NCI-H460 (cell line): ENCODE results near the gene AFG3L2. TPM values are rescaled to one million over a fixed set of nuclear protein-coding genes. Genes with fewer than 3 reads are reported as not detected.

Source experiments
- DNase-seq: peaks from one replicate; pipeline ENCODE4 v3.0.0-alpha.2; 2016; ENCODE audit warnings: low read depth; ENCODE audit errors: extremely low read depth
- small RNA-seq, 2 experiments: library from RNA; depleted of rRNA; stranded (forward); fragments of <200 nt; gene quantifications; one replicate each; pipeline ENCODE3, GENCODE V24; 2014
- total RNA-seq: library from RNA; depleted of rRNA; stranded (reverse); fragments of >200 nt; shearing (Covaris generic); gene quantifications from 2 replicates; pipeline ENCODE4 v1.2.3, GENCODE V29; 2014; rRNA removed

The AFG3L2 gene
- total RNA-seq, 1 experiment from 2014 or later: 57.5 TPM

DNA sequence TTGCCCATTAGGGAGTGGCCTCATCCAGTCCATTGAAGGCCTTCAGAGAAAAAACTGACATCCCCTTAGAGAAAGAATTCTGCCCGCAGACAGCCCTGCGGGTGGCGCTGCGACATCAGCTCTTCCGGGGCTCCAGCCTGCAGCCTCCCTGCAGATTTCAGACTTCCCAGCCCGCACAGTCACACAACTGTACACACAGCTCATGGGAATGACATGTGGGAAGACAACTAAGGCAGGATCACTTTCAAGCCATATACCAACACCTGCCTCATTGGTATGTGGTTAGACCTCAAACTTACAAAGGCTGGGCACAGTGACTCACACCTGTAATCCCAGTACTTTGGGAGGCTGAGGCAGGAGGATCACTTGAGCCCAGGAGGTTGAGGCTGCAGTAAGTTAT lies 93.8 kb downstream of the AFG3L2 start:
- DNase-seq: no peak

DNA sequence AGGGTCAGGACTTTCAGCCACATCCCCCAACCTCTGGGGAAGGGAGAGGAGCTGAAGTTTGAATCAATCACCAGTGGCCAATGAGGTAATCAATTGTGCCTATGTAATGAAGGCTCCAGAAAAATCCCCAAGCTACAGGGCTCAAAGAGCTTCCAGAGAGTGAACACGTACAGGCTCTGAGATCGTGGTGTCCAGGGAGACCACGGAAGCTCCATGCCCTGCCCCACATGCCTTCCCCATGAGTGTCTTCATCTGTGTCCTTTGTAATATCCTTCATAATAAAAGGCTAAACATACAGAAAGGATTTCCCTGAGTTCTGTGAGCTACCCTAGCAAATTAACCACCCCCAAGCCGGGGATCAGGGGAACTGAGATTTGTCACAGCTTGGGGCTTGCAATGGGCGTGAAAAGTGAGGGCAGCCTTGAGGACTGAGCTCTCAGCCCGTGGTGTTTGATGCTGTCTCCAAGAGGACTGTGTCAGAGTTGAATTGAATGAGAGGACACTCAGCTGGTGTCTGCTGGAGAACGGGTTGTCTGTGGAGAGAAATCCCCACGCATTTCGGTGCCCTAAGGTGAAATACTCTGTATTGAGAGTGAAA lies 94.5 kb downstream of the AFG3L2 start:
- DNase-seq: no peak

- DNase-seq: no peak
These were observed 95.2 kb downstream of the AFG3L2 start for GRCh38 chr18:12281861-12282260.

DNA sequence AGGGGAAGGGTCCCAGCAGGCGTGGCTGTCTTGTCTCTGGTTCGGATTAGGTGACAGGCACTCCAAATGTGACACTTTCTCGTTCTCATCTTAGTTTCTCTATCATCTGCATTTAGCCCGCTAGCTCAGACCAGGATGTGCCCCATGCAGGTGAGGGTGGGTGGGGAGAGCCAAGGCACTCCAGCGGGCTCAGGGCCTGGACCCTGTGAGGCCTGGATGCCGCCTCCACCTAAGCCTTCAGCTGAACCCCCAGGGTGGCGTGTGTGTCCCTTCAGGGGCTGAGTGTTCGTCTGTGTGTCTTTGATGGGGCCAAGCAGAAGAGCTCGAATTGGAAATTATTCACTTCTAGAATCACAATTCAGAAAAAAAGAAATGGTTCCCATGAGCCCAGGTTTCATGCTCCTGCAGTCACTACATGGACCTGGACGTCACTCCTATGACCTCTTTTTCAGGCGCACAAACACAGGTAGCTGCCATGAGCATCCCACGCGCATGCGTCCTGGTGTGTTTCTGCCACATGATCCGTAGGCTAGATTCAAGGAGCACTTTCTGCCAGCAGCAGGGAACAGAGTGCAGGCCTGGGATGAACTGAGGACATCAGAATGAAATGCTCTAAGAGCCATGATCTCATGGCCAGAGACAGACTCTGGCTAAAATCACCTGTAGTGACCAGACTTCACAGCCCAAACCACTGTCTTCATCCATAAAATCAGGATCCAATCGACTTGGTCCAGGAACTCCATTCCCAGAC lies 97.1 kb downstream of the AFG3L2 start:
- DNase-seq: no peak

Small RNA genes within 50 kb of the gene (small RNA-seq; reads per million reads assigned to genes)
- gene RNU6-170P: 0 reads per million in 2 experiments
- gene RNU7-129P: 0 reads per million in 2 experiments

Other genes starting within 250 kb of the AFG3L2 start
- not detected in 2 replicates for gene CIDEA, start 122.9 kb downstream of the AFG3L2 start, total RNA-seq
- 87.1 and 102 TPM in 2 replicates for gene TUBB6, start 69.0 kb downstream of the AFG3L2 start, total RNA-seq
- 3.1 and 5.8 TPM in 2 replicates for gene PRELID3A, start 30.7 kb upstream of the AFG3L2 start, total RNA-seq